Neural cell (in vitro differentiated cells): ENCODE measurements around the gene LDLRAD2.

Experiments
- EP300 ChIP-seq: fragments of 450-650 bp; conservative IDR thresholded peaks from 2 replicates; pipeline ENCODE4 v1.6.1; 2014; ENCODE audit warnings: antibody characterized with exemption, mild to moderate bottlenecking, moderate library complexity; ENCODE audit not compliant: poor library complexity, severe bottlenecking
- EZH2 ChIP-seq: fragments of 200-600, 300-800 bp; shearing (Covaris generic), sonication (generic); IDR thresholded peaks from 2 replicates; pipeline ENCODE4 v1.6.1; 2014; ENCODE audit warnings: antibody characterized with exemption, low read length, borderline replicate concordance, mild to moderate bottlenecking; ENCODE audit not compliant: insufficient read depth, poor library complexity, severe bottlenecking
- POLR2AphosphoS5 ChIP-seq: IDR thresholded peaks from 2 replicates; pipeline ENCODE4 v1.6.1; 2012
- TF ChIP-seq, protein P1 (sequence below): fragments of 450-650 bp; IDR thresholded peaks from 2 replicates; pipeline ENCODE4 v1.5.1; 2014; ENCODE audit warnings: antibody characterized with exemption, mild to moderate bottlenecking, moderate library complexity; ENCODE audit not compliant: poor library complexity, severe bottlenecking

DNA sequence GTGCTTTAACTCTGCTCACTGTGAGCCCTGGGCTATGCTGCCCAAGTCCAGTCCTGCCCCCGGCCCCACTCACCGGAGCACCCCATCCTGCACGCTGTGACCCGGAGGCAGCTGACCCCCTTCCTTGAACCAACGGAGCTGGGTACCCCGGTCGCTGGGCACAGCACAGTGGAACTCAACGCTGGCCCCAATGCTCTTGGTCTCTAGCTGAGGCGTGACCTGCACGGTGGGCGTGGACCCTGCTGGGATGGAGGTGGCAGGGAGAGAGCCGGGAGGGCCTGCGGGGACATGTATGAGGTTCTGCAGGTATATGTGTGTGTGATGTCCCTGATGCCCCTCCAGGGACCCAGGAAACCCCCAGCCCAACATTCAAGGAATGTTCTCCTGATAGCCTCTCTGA lies 24.7 kb downstream of the LDLRAD2 start:
- TF ChIP-seq POLR2AphosphoS5: no peak
- TF ChIP-seq EZH2: no peak
- TF ChIP-seq, protein P1, sequence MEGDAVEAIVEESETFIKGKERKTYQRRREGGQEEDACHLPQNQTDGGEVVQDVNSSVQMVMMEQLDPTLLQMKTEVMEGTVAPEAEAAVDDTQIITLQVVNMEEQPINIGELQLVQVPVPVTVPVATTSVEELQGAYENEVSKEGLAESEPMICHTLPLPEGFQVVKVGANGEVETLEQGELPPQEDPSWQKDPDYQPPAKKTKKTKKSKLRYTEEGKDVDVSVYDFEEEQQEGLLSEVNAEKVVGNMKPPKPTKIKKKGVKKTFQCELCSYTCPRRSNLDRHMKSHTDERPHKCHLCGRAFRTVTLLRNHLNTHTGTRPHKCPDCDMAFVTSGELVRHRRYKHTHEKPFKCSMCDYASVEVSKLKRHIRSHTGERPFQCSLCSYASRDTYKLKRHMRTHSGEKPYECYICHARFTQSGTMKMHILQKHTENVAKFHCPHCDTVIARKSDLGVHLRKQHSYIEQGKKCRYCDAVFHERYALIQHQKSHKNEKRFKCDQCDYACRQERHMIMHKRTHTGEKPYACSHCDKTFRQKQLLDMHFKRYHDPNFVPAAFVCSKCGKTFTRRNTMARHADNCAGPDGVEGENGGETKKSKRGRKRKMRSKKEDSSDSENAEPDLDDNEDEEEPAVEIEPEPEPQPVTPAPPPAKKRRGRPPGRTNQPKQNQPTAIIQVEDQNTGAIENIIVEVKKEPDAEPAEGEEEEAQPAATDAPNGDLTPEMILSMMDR: no peak
- TF ChIP-seq EP300: no peak
